ENCODE results near the gene TLR8. TPM values are rescaled to one million over a fixed set of nuclear protein-coding genes. Genes with fewer than 3 reads are reported as not detected.
A peak's percentile ranks its signal among the peaks of the same experiment; 100 is the strongest.

Gene TLR8
- total RNA-seq, 1 donor = not detected

GRCh38 chrX:12953420-12953819 lies 47.0 kb downstream of the TLR8 start:
- no peak overlapping the region for H3K4me3 ChIP-seq (ENCODE audit: low read depth, low read length)
- DNase-seq (ENCODE audit: low read depth) = no peak
- TF ChIP-seq, protein P1, sequence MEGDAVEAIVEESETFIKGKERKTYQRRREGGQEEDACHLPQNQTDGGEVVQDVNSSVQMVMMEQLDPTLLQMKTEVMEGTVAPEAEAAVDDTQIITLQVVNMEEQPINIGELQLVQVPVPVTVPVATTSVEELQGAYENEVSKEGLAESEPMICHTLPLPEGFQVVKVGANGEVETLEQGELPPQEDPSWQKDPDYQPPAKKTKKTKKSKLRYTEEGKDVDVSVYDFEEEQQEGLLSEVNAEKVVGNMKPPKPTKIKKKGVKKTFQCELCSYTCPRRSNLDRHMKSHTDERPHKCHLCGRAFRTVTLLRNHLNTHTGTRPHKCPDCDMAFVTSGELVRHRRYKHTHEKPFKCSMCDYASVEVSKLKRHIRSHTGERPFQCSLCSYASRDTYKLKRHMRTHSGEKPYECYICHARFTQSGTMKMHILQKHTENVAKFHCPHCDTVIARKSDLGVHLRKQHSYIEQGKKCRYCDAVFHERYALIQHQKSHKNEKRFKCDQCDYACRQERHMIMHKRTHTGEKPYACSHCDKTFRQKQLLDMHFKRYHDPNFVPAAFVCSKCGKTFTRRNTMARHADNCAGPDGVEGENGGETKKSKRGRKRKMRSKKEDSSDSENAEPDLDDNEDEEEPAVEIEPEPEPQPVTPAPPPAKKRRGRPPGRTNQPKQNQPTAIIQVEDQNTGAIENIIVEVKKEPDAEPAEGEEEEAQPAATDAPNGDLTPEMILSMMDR (IDR thresholded peaks at IDR 0.05; ENCODE audit: insufficient read depth, low read length) = no peak

GRCh38 chrX:12954376-12954775 lies 48.0 kb downstream of the TLR8 start:
- TF ChIP-seq, protein P1 (IDR thresholded peaks at IDR 0.05; ENCODE audit: insufficient read depth, low read length) = no peak
- DNase-seq (ENCODE audit: low read depth) = no peak
- no peak overlapping the region for H3K4me3 ChIP-seq (ENCODE audit: low read depth, low read length)

DNA sequence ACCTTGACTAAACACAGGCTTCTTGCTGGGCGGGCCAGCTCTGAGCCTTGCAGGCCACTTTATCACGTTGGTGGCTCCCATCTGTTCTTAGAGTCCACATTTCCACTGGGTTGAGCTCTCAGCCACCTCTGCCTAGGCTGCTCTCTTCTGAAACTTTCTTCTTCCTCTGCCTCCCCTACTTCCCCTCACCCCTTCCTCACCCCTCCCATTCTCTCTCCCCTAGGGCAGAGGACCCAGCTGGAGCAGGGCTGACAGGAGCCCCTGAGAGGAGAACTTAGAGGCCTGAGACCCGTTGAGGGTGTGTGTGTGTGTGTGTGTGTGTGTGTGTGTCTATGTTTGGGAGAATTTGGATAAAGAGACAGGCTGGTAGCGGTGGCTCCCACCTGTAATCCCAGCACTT lies 48.6 kb downstream of the TLR8 start:
- no peak overlapping the region for H3K4me3 ChIP-seq (ENCODE audit: low read depth, low read length)
- TF ChIP-seq, protein P1 (IDR thresholded peaks at IDR 0.05; ENCODE audit: insufficient read depth, low read length) = no peak
- no peak for DNase-seq (ENCODE audit: low read depth)

DNA sequence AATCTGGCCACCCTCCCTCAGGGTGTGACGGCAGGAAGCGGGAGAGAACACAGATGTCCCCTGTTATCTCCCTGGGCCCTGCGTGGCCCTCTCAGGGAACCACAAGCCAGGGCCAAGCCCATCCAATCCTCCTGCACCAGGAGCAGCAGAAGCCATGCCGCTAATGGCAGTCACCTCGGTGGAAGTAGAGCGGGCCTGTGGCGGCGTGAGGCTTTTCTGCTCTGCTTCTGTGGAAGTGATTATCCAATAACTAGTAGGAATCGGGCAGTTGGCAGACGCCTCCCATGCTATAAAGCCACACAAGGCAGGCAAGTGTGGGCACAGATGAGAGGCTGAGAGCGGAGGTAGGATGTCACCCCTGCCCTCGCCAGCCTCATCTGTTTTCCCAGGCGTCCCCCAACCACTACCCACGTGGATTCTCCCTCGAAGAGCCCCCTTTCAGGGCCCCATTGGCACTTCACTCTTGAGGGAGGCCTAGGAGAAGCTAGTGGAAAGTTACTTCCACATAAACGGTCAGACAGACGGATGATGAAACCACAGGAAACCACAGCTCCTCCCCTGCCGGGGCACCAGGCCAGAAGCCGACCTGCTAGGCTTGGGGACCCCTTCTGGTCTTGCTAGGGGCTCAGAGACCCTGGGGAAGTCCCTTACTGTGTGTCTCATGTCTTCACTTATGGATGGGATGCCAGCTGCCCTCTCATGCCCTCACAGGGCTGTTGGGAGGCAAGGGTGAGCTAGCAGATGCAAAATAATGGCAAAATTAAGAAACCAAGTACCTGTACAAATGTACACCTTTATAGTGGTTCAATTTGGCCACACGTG lies 49.7 kb downstream of the TLR8 start:
- no peak overlapping the region for H3K4me3 ChIP-seq (ENCODE audit: low read depth, low read length)
- TF ChIP-seq, protein P1 (IDR thresholded peaks at IDR 0.05; ENCODE audit: insufficient read depth, low read length) = no peak
- DNase-seq (ENCODE audit: low read depth) = peak; percentile 80

GRCh38 chrX:12956704-12957534 lies 50.5 kb downstream of the TLR8 start:
- TF ChIP-seq, protein P1 (IDR thresholded peaks at IDR 0.05; ENCODE audit: insufficient read depth, low read length) = no peak
- DNase-seq (ENCODE audit: low read depth) = peak; percentile 43
- H3K4me3 ChIP-seq (ENCODE audit: low read depth, low read length) = no peak overlapping the region

DNA sequence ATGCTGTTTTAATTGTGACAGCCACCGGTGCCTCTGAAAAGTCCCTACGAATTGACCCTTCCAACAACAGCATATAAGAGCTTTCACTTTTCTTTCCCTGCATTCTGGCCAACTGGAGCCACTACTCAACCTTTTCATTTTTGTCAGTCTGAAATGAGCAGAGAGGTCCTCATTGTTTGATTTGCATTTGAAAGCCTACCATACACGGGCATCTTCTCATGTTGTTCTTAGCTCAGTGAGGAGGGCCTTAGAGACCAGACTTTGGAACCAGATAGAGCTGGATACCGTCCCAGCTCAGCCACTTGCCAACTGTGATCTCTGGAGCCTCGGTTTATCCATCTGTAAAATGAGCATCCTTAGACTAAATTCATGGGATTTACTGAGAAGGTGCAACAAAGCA lies 51.6 kb downstream of the TLR8 start:
- H3K4me3 ChIP-seq (ENCODE audit: low read depth, low read length) = no peak overlapping the region
- TF ChIP-seq, protein P1 (IDR thresholded peaks at IDR 0.05; ENCODE audit: insufficient read depth, low read length) = no peak
- no peak for DNase-seq (ENCODE audit: low read depth)
